ENCODE data around the gene SQSTM1. TPM values are rescaled to one million over a fixed set of nuclear protein-coding genes. Genes with fewer than 3 reads are reported as not detected.

The SQSTM1 gene
- polyA plus RNA-seq, 2 of the 4 experiments (the other 2 are of a cell fraction), result 362 to 625 TPM

DNA sequence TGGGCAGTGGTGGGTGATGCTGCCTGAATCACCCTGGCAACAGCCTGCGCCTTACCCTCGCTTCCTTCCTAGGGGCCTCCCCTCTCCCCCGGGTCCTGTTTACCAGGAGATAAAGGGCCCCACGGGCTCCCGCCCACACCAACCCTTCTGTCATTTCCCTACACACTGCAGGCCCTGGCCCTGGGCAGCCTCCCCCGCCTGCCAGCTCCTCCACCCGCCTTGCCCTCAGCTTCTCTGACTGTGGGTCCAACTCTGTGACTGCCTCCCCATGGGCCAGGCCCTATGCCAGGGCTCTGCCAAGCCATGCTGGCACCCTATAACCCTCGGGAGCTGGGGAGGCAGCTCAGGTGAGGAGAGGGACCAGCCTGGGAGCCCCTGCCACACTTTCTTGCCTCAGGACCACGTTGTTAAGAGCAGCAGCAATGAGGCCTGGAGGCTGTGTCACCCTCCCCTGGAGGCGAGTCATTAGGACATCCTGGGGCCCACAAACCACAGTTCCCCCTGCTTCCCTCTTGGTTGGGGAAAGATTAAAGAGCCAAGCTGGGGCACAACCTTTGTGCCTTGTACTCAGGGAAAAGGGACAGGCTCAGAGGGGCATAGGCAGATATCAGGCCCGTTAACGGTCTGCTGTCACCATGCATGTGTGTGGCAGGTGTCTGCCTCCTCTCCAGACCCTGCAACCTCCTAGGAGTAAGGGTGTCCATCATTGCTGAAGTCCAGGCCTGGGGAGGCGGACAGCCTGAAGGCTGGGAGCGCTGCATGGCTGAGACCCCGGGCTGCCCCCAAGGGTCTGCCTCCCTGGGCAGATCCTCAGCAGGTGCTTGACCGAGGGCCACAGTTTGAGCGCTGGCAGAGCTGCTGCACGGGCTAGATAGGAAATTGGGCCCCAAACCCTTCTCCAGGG lies 16.8 kb upstream of the SQSTM1 start:
- peak overlapping the region; percentile 91 to 99; a peak in 3 of 6 replicates for H3K27ac ChIP-seq
- no peak for DNase-seq (ENCODE audit: low read depth in 1 of 2, low spot score in 1 of 2)
- H3K4me3 ChIP-seq, result no peak overlapping the region
- POLR2A ChIA-PET, result no interaction called here
- H3K9me3 ChIP-seq, result no peaks in the 10 kb centered on the region
- 71% methylated on average over 15 of the region's 18 CpGs for WGBS (ENCODE audit: missing lambda C conversion rate)
- peak overlapping the region; percentile 95 for H3K4me2 ChIP-seq
- peaks cover 44% of the 10 kb centered on the region for H3K4me1 ChIP-seq
- CTCF ChIA-PET, result interaction anchor here (0.7 to 6.2 kb wide), 5 partner anchors 9 to 320 kb away, joined by 3 to 86 read pairs (median 3); partner anchors contain the start of gene LTC4S
- no peak for FAIRE-seq
- TF ChIP-seq, protein P1, sequence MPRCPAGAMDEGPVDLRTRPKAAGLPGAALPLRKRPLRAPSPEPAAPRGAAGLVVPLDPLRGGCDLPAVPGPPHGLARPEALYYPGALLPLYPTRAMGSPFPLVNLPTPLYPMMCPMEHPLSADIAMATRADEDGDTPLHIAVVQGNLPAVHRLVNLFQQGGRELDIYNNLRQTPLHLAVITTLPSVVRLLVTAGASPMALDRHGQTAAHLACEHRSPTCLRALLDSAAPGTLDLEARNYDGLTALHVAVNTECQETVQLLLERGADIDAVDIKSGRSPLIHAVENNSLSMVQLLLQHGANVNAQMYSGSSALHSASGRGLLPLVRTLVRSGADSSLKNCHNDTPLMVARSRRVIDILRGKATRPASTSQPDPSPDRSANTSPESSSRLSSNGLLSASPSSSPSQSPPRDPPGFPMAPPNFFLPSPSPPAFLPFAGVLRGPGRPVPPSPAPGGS (IDR thresholded peaks at IDR 0.05), result no peak
- TF ChIP-seq HOXA7 (CRISPR knock-in tag; IDR thresholded peaks at IDR 0.05) (no peak), ESRRA (IDR thresholded peaks at IDR 0.05; ENCODE audit: borderline replicate concordance, low read length) (no peak), KDM5A (IDR thresholded peaks at IDR 0.05) (no peak), CHD2 (IDR thresholded peaks at IDR 0.05; ENCODE audit: low read length, partially characterized antibody) (no peak), EHF (CRISPR knock-in tag; IDR thresholded peaks at IDR 0.05) (no peak), RAD21 (conservative IDR thresholded peaks at IDR 0.05 in 1 of 2, IDR thresholded peaks at IDR 0.05 in 1 of 2) (no peak), RNF2 (IDR thresholded peaks at IDR 0.05; ENCODE audit: borderline replicate concordance, low read depth) (no peak), ZNF302 (CRISPR knock-in tag; IDR thresholded peaks at IDR 0.05) (no peak)
- TF ChIP-seq, protein P2, sequence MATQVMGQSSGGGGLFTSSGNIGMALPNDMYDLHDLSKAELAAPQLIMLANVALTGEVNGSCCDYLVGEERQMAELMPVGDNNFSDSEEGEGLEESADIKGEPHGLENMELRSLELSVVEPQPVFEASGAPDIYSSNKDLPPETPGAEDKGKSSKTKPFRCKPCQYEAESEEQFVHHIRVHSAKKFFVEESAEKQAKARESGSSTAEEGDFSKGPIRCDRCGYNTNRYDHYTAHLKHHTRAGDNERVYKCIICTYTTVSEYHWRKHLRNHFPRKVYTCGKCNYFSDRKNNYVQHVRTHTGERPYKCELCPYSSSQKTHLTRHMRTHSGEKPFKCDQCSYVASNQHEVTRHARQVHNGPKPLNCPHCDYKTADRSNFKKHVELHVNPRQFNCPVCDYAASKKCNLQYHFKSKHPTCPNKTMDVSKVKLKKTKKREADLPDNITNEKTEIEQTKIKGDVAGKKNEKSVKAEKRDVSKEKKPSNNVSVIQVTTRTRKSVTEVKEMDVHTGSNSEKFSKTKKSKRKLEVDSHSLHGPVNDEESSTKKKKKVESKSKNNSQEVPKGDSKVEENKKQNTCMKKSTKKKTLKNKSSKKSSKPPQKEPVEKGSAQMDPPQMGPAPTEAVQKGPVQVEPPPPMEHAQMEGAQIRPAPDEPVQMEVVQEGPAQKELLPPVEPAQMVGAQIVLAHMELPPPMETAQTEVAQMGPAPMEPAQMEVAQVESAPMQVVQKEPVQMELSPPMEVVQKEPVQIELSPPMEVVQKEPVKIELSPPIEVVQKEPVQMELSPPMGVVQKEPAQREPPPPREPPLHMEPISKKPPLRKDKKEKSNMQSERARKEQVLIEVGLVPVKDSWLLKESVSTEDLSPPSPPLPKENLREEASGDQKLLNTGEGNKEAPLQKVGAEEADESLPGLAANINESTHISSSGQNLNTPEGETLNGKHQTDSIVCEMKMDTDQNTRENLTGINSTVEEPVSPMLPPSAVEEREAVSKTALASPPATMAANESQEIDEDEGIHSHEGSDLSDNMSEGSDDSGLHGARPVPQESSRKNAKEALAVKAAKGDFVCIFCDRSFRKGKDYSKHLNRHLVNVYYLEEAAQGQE (IDR thresholded peaks at IDR 0.05), result no peak
- TF ChIP-seq, protein P3, sequence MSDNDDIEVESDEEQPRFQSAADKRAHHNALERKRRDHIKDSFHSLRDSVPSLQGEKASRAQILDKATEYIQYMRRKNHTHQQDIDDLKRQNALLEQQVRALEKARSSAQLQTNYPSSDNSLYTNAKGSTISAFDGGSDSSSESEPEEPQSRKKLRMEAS (IDR thresholded peaks at IDR 0.05), result no peak
- ATAC-seq, result no peak

DNA sequence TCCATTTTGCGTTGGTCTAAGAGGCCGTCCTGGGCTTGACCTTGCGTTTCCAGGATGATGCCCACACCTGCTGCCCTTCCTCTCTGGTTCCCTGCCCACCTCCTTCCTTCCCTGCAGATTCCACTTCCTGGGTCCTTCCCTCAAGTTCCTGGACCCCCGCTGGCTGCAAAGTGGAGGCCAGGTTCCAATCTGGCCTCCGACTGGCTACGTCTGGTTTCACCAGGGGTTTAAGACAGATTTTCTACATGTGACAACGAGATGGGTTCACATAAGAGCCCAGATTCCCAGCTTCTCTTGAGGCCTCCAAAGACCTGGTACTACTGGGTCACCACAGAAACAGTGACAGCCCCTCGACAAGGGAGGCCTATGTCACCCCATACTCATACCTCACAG lies 16.2 kb upstream of the SQSTM1 start:
- Histone ChIP-seq H3K4me1 (peaks cover 44% of the 10 kb centered on the region), H3K4me3 (peak overlapping the region; percentile 94; the same call in 2 of the 3 replicates), H3K4me2 (peak overlapping the region; percentile 95), H3K9me3 (no peaks in the 10 kb centered on the region), H3K27ac (peak overlapping the region; percentile 91 to 99)
- no peak for FAIRE-seq
- WGBS (ENCODE audit: missing lambda C conversion rate), result 93% methylated on average over 8 of the region's 8 CpGs
- ChIA-PET CTCF (interaction anchor here (0.8 to 6.2 kb wide), 3 partner anchors 9 to 25 kb away, joined by 3 to 86 read pairs (median 3); no protein-coding TSS in a partner anchor), POLR2A (no interaction called here)
- no peak for DNase-seq (ENCODE audit: low read depth in 1 of 2, low spot score in 1 of 2)
- ATAC-seq, result no peak
- TF ChIP-seq ZSCAN20 (CRISPR knock-in tag; IDR thresholded peaks at IDR 0.05) (no peak), JUNB (IDR thresholded peaks at IDR 0.05) (no peak), MYC (IDR thresholded peaks at IDR 0.05; ENCODE audit: borderline replicate concordance, low read length) (no peak), NFE2L2 (conservative IDR thresholded peaks at IDR 0.05; ENCODE audit: low read length) (no peak), ZC3H11A (IDR thresholded peaks at IDR 0.05) (no peak), FOXS1 (CRISPR knock-in tag; IDR thresholded peaks at IDR 0.05) (no peak)
- TF ChIP-seq, protein P4, sequence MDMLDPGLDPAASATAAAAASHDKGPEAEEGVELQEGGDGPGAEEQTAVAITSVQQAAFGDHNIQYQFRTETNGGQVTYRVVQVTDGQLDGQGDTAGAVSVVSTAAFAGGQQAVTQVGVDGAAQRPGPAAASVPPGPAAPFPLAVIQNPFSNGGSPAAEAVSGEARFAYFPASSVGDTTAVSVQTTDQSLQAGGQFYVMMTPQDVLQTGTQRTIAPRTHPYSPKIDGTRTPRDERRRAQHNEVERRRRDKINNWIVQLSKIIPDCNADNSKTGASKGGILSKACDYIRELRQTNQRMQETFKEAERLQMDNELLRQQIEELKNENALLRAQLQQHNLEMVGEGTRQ (IDR thresholded peaks at IDR 0.05), result no peak
- TF ChIP-seq, protein P5, sequence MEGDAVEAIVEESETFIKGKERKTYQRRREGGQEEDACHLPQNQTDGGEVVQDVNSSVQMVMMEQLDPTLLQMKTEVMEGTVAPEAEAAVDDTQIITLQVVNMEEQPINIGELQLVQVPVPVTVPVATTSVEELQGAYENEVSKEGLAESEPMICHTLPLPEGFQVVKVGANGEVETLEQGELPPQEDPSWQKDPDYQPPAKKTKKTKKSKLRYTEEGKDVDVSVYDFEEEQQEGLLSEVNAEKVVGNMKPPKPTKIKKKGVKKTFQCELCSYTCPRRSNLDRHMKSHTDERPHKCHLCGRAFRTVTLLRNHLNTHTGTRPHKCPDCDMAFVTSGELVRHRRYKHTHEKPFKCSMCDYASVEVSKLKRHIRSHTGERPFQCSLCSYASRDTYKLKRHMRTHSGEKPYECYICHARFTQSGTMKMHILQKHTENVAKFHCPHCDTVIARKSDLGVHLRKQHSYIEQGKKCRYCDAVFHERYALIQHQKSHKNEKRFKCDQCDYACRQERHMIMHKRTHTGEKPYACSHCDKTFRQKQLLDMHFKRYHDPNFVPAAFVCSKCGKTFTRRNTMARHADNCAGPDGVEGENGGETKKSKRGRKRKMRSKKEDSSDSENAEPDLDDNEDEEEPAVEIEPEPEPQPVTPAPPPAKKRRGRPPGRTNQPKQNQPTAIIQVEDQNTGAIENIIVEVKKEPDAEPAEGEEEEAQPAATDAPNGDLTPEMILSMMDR (IDR thresholded peaks at IDR 0.05), result no peak
- TF ChIP-seq, protein P6, sequence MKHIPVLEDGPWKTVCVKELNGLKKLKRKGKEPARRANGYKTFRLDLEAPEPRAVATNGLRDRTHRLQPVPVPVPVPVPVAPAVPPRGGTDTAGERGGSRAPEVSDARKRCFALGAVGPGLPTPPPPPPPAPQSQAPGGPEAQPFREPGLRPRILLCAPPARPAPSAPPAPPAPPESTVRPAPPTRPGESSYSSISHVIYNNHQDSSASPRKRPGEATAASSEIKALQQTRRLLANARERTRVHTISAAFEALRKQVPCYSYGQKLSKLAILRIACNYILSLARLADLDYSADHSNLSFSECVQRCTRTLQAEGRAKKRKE (CRISPR knock-in tag; IDR thresholded peaks at IDR 0.05; ENCODE audit: low read depth), result no peak
- TF ChIP-seq, protein P7, sequence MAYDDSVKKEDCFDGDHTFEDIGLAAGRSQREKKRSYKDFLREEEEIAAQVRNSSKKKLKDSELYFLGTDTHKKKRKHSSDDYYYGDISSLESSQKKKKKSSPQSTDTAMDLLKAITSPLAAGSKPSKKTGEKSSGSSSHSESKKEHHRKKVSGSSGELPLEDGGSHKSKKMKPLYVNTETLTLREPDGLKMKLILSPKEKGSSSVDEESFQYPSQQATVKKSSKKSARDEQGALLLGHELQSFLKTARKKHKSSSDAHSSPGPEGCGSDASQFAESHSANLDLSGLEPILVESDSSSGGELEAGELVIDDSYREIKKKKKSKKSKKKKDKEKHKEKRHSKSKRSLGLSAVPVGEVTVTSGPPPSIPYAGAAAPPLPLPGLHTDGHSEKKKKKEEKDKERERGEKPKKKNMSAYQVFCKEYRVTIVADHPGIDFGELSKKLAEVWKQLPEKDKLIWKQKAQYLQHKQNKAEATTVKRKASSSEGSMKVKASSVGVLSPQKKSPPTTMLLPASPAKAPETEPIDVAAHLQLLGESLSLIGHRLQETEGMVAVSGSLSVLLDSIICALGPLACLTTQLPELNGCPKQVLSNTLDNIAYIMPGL (CRISPR knock-in tag; IDR thresholded peaks at IDR 0.05; ENCODE audit: borderline replicate concordance), result no peak
- TF ChIP-seq, protein P8, sequence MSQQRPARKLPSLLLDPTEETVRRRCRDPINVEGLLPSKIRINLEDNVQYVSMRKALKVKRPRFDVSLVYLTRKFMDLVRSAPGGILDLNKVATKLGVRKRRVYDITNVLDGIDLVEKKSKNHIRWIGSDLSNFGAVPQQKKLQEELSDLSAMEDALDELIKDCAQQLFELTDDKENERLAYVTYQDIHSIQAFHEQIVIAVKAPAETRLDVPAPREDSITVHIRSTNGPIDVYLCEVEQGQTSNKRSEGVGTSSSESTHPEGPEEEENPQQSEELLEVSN (IDR thresholded peaks at IDR 0.05; ENCODE audit: borderline replicate concordance, low read depth), result no peak
